ENCODE data around the gene HAPLN3. TPM values are rescaled to one million over a fixed set of nuclear protein-coding genes. Genes with fewer than 3 reads are reported as not detected.

Gene HAPLN3
- total RNA-seq, 1 experiment from 2014 or later, result 42.4 TPM

- no peak overlapping the region for H2BK120ac ChIP-seq (ENCODE audit: low read depth, low read length, poor library complexity, severe bottlenecking)
- no peak overlapping the region for H3K4me2 ChIP-seq (ENCODE audit: insufficient read depth, insufficient read length, low read length)
- no peak overlapping the region for H3K23ac ChIP-seq (ENCODE audit: insufficient read length, low read depth, low read length)
- Mint-ChIP-seq H3K27ac (no peak overlapping the region), H3K4me1 (peaks cover 4 to 8% of the 10 kb centered on the region in 2 experiments; a peak in 1 of 4 replicates), H3K4me3 (no peak overlapping the region), H3K36me3 (ENCODE audit: insufficient read depth in 1 of 3, low read depth in 3 of 3) (peaks cover 0 to 4% (median 0%) of the 10 kb centered on the region in 3 experiments; a peak in 2 of 7 replicates), H3K27me3 (ENCODE audit: low read depth) (peaks cover 29% of the 10 kb centered on the region), H3K9me3 (peaks cover 0 to 1% of the 10 kb centered on the region in 2 experiments; a peak in 3 of 5 replicates)
- no peak overlapping the region for H3K18ac ChIP-seq (ENCODE audit: insufficient read length, low read depth, low read length)
- no peak overlapping the region for H4K8ac ChIP-seq (replicated peaks; ENCODE audit: insufficient read length, low read depth, low read length)
- DNase-seq, result no peak
- H3K79me1 ChIP-seq (ENCODE audit: insufficient read depth, low read depth, low read length, poor library complexity, severe bottlenecking), result no peaks in the 10 kb centered on the region
- H2BK15ac ChIP-seq (ENCODE audit: low read depth, low read length), result no peak overlapping the region
- H4K5ac ChIP-seq (ENCODE audit: insufficient read length, low read depth, low read length), result no peak overlapping the region
- TF ChIP-seq CTCF (conservative IDR thresholded peaks at IDR 0.05), result no peak
- H3K9me3 ChIP-seq (ENCODE audit: control insufficient read depth, low read depth, low read length), result no peaks in the 10 kb centered on the region
- H3K79me2 ChIP-seq (ENCODE audit: insufficient read depth, low read length), result no peaks in the 10 kb centered on the region
- no peak overlapping the region for H2BK5ac ChIP-seq (ENCODE audit: insufficient read length, low read length)
- no peak overlapping the region for H3K56ac ChIP-seq (ENCODE audit: insufficient read length, low read depth, low read length)
- H2BK12ac ChIP-seq (ENCODE audit: insufficient read length, low read depth, low read length), result no peak overlapping the region
- H2BK20ac ChIP-seq (ENCODE audit: low read depth, low read length, poor library complexity, severe bottlenecking), result no peak overlapping the region
- no peak overlapping the region for H3K27ac ChIP-seq (ENCODE audit: insufficient read length, low read depth, low read length)
- no peak overlapping the region for H3K9ac ChIP-seq (ENCODE audit: extremely low read depth, insufficient read length, low read length)
- no peaks in the 10 kb centered on the region for H4K20me1 ChIP-seq (ENCODE audit: control insufficient read depth, insufficient read depth, insufficient read length)
- H4K91ac ChIP-seq (ENCODE audit: insufficient read length, low read depth, low read length), result no peak overlapping the region
- H2AFZ ChIP-seq (ENCODE audit: low read length), result no peak overlapping the region
- no peaks in the 10 kb centered on the region for H3K23me2 ChIP-seq (ENCODE audit: insufficient read length, low read depth, low read length, poor library complexity, severe bottlenecking)
- H3K27me3 ChIP-seq (ENCODE audit: insufficient read depth, low read length), result no peaks in the 10 kb centered on the region
- no peak overlapping the region for H3T11ph ChIP-seq (ENCODE audit: low read length)
- no peak overlapping the region for H3K14ac ChIP-seq (ENCODE audit: insufficient read depth, low read length)
- WGBS (ENCODE audit: extremely low coverage, insufficient read length, low lambda C conversion rate), result no CpG with 5 or more reads among the region's 4 CpGs
- H3K4ac ChIP-seq (ENCODE audit: low read depth, low read length), result no peak overlapping the region
- no peak overlapping the region for H2AK5ac ChIP-seq (ENCODE audit: insufficient read length, low read length)
- H3K4me1 ChIP-seq (ENCODE audit: insufficient read depth, low read length), result no peaks in the 10 kb centered on the region
Measured at GRCh38 chr15:88864861-88865497, 30.4 kb downstream of the HAPLN3 start.
